Measurements from ENCODE around the gene RAB3IL1.
"Not testable (repeated sequence)": the region's sequence is repeated elsewhere in the genome, so short reads cannot be mapped to it uniquely, and the experiment has no call there.

Gene RAB3IL1, protein sequence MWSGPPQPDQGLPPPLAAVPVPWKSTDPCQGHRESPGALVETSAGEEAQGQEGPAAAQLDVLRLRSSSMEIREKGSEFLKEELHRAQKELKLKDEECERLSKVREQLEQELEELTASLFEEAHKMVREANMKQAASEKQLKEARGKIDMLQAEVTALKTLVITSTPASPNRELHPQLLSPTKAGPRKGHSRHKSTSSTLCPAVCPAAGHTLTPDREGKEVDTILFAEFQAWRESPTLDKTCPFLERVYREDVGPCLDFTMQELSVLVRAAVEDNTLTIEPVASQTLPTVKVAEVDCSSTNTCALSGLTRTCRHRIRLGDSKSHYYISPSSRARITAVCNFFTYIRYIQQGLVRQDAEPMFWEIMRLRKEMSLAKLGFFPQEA

DNA sequence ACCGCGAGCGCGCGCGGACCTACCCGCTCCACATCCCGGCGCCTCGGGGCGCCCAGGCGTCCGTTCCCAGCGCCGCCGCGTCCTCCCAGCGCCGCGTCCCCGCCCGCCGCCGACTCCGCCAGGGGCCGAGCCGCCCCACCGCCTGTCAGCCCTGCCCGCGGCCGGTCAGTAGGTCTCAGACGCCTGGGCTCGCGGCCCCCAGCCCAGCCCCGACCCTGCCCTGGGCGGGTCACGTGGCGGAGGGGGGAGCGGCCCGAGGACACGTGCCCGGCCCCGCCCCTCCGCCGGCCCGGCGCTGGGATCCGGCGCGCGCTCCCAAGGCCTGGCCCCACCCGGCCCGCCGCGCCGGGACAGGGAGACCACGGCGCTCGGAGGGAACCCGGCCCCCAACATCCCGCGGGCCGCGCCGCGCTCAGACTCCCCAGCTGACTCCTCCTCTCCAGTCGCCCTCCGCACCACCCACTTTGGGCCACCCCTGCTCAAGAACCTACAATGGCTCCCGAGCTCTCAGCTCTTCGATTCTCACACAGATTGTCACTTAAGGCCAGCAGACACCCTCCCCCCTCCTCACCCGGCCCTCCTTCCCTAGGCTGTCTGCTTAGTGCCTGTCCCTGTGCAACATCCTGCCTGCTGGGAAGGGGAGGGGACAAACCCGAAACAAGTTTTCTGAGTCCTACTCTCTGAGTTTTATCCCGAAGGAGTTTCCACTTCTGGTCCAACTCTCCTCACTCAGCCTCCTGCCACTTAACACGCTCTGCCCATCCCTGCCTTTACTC, at the start of gene RAB3IL1:
TSS of gene RAB3IL1 (minus strand) at position 233 of the 776 bp plus-strand sequence. CDS start at position 34, 199 bp downstream.
- DNase-seq, result peak; percentile 38

GRCh38 chr11:61966734-61967115, 49.4 kb upstream of the RAB3IL1 start:
- peak; percentile 37 for DNase-seq

- not testable (repeated sequence) for DNase-seq
These were observed 47.4 kb upstream of the RAB3IL1 start for GRCh38 chr11:61964666-61965271.

DNA sequence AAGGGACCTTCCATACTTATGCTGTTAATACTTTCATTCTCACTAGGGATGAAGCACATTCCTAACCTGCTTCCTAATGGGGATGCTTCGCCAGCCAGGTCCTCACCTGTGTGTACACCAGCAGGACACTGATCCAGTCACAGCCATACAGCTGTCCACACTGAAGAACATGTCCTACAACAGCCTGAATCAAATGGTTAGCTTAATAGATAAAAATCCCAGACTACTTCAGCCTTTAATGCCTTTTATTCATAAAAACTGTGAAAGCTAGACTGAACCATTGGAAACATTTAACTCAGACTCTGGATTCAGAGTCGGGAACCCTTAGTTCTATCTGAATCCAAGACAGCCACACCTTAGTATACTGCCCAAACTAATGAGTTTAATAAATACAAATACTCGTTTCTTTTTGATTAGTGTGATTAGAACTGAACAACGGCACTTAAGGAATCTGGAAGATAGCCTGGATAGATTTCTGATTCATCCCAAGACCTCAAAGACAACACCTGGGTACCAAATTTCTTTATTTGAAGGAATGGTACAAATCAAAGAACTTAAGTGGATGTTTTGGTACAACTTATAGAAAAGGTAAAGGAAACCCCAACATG, 46.8 kb upstream of the RAB3IL1 start:
- DNase-seq, result no peak

DNA sequence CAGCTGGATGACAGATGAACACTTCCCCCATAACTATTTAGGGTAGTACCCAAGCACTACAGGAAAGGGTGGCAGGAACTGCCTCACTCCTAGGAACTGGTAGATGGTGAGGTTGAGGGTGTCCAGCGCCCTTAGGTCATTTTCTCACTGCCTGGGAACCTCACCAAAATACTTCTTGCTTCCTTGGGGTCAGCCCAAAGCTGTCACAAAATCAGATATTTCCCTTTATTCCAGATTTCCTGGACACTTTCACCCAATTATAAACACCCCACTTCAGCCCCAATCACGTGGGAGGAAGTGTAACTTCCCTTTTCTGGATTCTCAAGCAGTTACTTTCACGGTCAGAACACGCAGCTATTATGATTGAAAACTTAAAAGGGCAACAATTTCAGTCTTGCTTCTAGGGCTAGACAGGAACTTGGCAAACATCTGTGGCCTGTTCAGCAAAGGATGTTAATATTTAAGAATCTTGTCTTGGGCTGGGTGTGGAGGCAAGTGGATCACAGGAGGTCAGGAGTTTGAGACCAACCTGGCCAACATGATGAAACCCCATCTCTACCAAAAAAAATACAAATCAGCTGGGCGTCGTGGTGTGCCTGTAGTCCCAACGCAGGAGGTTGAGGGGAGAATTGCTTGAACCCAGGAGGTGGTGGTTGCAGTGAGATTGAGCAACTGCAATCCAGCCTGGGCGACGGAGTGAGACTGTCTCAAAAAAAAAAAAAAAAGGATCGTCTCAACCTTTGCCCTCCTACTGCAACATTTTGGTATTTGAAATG, 46.1 kb upstream of the RAB3IL1 start:
- DNase-seq, result no peak

DNA sequence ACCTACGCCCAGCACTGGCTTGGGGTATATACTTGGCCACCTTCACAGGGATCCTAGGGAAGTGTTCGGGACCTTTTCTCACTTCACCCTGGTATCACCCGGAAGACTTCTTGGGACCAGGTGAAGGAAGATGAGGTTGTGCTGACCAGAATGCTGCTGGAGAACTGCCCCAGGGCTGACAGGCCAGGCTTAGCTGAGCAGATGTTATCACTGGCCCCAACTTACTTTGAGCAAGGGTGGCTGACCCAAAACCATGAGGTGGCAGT, 45.6 kb upstream of the RAB3IL1 start:
- DNase-seq, result no peak

DNA sequence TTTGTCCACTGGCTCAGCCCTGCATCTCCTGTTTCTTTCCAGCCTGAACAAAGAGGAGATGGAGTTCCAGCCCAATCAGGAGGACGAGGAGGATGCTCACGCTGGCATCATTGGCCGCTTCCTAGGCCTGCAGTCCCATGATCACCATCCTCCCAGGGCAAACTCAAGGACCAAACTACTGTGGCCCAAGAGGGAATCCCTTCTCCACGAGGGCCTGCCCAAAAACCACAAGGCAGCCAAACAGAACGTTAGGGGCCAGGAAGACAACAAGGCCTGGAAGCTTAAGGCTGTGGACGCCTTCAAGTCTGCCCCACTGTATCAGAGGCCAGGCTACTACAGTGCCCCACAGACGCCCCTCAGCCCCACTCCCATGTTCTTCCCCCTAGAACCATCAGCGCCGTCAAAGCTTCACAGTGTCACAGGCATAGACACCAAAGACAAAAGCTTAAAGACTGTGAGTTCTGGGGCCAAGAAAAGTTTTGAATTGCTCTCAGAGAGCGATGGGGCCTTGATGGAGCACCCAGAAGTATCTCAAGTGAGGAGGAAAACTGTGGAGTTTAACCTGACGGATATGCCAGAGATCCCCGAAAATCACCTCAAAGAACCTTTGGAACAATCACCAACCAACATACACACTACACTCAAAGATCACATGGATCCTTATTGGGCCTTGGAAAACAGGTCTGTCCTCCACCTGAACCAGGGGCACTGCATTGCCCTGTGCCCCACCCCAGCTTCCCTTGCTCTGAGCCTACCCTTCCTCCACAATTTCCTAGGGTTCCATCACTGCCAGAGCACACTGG, 45.0 kb upstream of the RAB3IL1 start:
- DNase-seq, result no peak

GRCh38 chr11:61961570-61962212, 44.3 kb upstream of the RAB3IL1 start:
- DNase-seq, result no peak

DNA sequence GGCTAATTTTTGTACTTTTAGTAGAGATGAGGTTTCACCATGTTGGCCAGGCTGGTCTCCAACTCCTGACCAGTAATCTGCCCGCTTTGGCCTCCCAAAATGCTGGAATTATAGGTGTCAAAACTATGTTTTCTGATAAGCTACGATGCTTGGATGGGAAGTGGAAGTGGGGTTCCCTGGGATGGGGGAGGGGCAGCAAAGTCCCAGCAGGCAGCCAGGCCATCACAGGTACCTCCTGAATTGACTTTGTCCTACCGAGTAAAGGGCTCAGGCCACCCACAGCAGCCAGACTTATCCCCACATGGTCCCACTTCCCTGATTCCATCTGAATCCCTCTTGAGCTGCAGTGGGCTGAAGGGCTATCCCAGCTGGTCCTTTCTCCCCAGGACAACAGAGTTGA, 43.2 kb upstream of the RAB3IL1 start:
- no peak for DNase-seq

GRCh38 chr11:61959678-61960077, 42.3 kb upstream of the RAB3IL1 start:
- DNase-seq, result no peak

GRCh38 chr11:61959114-61959513, 41.7 kb upstream of the RAB3IL1 start:
- DNase-seq, result no peak

DNA sequence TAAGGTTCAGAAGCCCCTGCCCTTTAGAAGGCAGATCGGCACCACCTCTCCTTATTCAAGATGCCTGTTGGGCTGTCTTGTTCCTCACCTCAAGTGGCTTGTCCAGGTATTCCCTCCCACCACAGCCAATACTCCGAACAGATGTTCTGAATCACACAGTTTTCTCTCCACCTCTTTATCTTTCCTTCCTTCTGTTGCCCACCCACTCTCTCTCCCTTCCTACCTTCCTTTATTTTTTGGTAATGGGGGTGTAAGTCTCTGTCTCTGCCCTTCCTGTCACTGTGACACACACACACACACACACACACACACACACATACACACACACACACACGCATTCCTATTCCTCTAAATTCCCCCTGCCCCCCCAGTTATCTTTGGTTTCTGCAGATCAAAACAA, 41.2 kb upstream of the RAB3IL1 start:
- no peak for DNase-seq

- DNase-seq, result no peak
These were observed 39.8 kb upstream of the RAB3IL1 start for GRCh38 chr11:61957021-61957770.

GRCh38 chr11:61956191-61957020, 39.0 kb upstream of the RAB3IL1 start:
- DNase-seq, result no peak

GRCh38 chr11:61955422-61956135, 38.2 kb upstream of the RAB3IL1 start:
- peak; percentile 80 for DNase-seq

- peak; percentile 49 for DNase-seq
These were observed 37.6 kb upstream of the RAB3IL1 start for GRCh38 chr11:61954851-61955421.

- no peak for DNase-seq
These were observed 36.9 kb upstream of the RAB3IL1 start for GRCh38 chr11:61954106-61954850.

DNA sequence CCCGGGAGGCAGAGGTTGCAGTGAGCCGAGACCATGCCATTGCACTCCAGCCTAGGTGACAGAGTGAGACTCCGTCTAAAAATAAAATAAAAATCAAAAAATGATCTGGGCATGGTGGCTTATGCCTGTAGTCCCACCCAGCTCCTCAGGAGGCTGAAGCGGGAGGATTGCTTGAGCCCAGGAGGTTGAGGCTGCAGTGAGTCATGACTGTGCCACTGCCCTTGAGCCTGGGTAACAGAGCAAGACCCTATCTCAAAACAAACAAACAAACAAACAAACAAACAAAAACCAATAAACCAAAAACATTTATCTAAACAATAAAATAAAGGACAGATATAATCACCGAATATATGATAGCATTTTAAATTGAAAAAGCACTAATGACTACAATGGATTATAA, 36.3 kb upstream of the RAB3IL1 start:
- DNase-seq, result not testable (repeated sequence)
